ENCODE measurements around the gene RACK1.
A peak's percentile ranks its signal among the peaks of the same experiment; 100 is the strongest.
"Not testable (repeated sequence)": the region's sequence is repeated elsewhere in the genome, so short reads cannot be mapped to it uniquely, and the experiment has no call there.

RACK1 gene

DNA sequence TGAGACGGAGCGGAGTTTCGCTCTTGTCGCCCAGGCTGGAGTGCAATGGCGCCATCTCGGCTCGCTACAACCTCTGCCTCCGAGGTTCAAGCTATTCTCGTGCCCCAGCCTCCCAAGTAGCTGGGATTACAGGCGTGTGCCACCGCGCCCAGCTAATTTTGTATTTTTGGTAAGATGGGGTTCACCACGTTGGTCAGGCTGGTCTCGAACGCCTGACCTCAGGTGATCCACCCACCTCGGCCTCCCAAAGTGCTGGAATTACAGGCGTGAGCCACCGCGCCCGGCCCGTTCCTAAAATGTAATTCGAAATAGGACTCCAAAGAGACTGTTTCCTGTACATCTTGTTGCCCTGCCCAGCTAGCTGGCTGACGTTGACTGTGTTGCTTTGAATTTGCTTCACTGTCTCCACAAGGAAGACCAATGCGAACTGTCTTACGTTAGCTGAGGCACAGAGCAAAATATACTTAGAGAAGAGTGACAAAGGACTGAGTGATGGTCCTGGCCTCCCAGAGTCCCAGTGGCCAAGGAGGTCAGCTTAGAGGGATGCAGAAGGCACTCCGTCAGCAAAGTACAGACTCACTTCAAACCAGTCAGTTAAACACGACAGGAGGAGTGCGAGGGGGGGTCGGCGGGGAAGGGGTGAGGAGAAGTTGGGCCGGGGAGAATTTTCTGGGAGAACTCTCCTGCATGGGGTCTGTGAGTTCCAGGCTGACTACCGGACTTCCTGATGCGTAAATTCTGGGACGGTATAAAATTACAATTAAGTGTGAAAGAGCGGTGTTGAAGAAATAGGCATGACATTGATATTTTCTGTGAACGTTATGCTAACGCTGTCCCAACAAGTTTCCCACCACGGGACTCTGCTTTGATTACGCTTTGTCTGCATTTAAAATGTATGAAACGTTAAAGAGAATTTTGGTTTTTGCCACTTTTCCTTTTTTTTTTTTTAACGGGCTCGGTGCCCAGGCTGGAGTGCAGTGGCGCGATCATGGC, 27.4 kb downstream of the RACK1 start:
- Histone ChIP-seq H3K27me3 (ENCODE audit: insufficient read depth, poor library complexity, severe bottlenecking) (no peaks in the 10 kb centered on the region), H3K27ac (replicated peaks) (peak overlapping the region; percentile 2), H3K4me3 (replicated peaks; ENCODE audit: insufficient read depth, low read length) (peak overlapping the region; percentile 51)
- TF ChIP-seq POLR2AphosphoS5 (IDR thresholded peaks at IDR 0.05; ENCODE audit: low read depth): no peak
- no peak for TF ChIP-seq REST (IDR thresholded peaks at IDR 0.05; ENCODE audit: insufficient replicate concordance, low read depth)
- no peak for TF ChIP-seq SPI1 (IDR thresholded peaks at IDR 0.05; ENCODE audit: borderline replicate concordance, low read depth)
- TF ChIP-seq CTCF (IDR thresholded peaks at IDR 0.05; ENCODE audit: insufficient read depth, low read length): no peak
- TF ChIP-seq GABPA (IDR thresholded peaks at IDR 0.05; ENCODE audit: low read depth): no peak
- peak in 1 of 2 experiments; percentile 62 for DNase-seq (ENCODE audit: low read depth in 1 of 2, low spot score in 1 of 2)

- not testable (repeated sequence) for H3K4me3 ChIP-seq (replicated peaks; ENCODE audit: insufficient read depth, low read length); DNase-seq (ENCODE audit: low read depth in 1 of 2, low spot score in 1 of 2); H3K27me3 ChIP-seq (ENCODE audit: insufficient read depth, poor library complexity, severe bottlenecking); H3K27ac ChIP-seq (replicated peaks)
These were observed 29.5 kb downstream of the RACK1 start for GRCh38 chr5:181214249-181214648.

GRCh38 chr5:181212934-181213333, 30.8 kb downstream of the RACK1 start:
- no peaks in the 10 kb centered on the region for H3K27me3 ChIP-seq (ENCODE audit: insufficient read depth, poor library complexity, severe bottlenecking)
- TF ChIP-seq GABPA (IDR thresholded peaks at IDR 0.05; ENCODE audit: low read depth): no peak
- TF ChIP-seq SPI1 (IDR thresholded peaks at IDR 0.05; ENCODE audit: borderline replicate concordance, low read depth): no peak
- no peak for TF ChIP-seq REST (IDR thresholded peaks at IDR 0.05; ENCODE audit: insufficient replicate concordance, low read depth)
- no peak for TF ChIP-seq POLR2AphosphoS5 (IDR thresholded peaks at IDR 0.05; ENCODE audit: low read depth)
- no peak for TF ChIP-seq CTCF (IDR thresholded peaks at IDR 0.05; ENCODE audit: insufficient read depth, low read length)
- DNase-seq (ENCODE audit: low read depth in 1 of 2, low spot score in 1 of 2): no peak
- H3K27ac ChIP-seq (replicated peaks): no peak overlapping the region
- H3K4me3 ChIP-seq (replicated peaks; ENCODE audit: insufficient read depth, low read length): no peak overlapping the region

- H3K4me3 ChIP-seq (replicated peaks; ENCODE audit: insufficient read depth, low read length): no peak overlapping the region
- DNase-seq (ENCODE audit: low read depth in 1 of 2, low spot score in 1 of 2): no peak
- TF ChIP-seq SPI1 (IDR thresholded peaks at IDR 0.05; ENCODE audit: borderline replicate concordance, low read depth) (no peak), CTCF (IDR thresholded peaks at IDR 0.05; ENCODE audit: insufficient read depth, low read length) (no peak), POLR2AphosphoS5 (IDR thresholded peaks at IDR 0.05; ENCODE audit: low read depth) (no peak), GABPA (IDR thresholded peaks at IDR 0.05; ENCODE audit: low read depth) (no peak), REST (IDR thresholded peaks at IDR 0.05; ENCODE audit: insufficient replicate concordance, low read depth) (no peak)
- no peaks in the 10 kb centered on the region for H3K27me3 ChIP-seq (ENCODE audit: insufficient read depth, poor library complexity, severe bottlenecking)
- no peak overlapping the region for H3K27ac ChIP-seq (replicated peaks)
These were observed 31.6 kb downstream of the RACK1 start for GRCh38 chr5:181212080-181212479.
